ENCODE results near the gene FARP2.

Gene FARP2

GRCh38 chr2:241479026-241479898 lies 123.2 kb downstream of the FARP2 start:
- Histone ChIP-seq H3K9me2 (ENCODE audit: low read depth, low read length) (no peaks in the 10 kb centered on the region), H3K4me3 (ENCODE audit: low read depth, low read length, poor library complexity, severe bottlenecking) (no peak overlapping the region), H4K20me1 (ENCODE audit: insufficient read depth, low read length) (no peaks in the 10 kb centered on the region), H3F3A (ENCODE audit: insufficient read depth, low read length) (no peaks in the 10 kb centered on the region), H3K79me2 (ENCODE audit: insufficient read depth, low read length) (no peaks in the 10 kb centered on the region), H3K9ac (ENCODE audit: low read length) (no peak overlapping the region), H3K27me3 (ENCODE audit: insufficient read depth, low read length) (no peaks in the 10 kb centered on the region), H3K4me1 (ENCODE audit: insufficient read depth, low read length, severe bottlenecking) (no peaks in the 10 kb centered on the region), H3K27ac (ENCODE audit: low read depth, low read length, poor library complexity, severe bottlenecking) (no peak overlapping the region), H2AFZ (ENCODE audit: low read length) (no peak overlapping the region), H3K4me2 (ENCODE audit: low read length) (no peak overlapping the region), H3K36me3 (ENCODE audit: insufficient read depth, low read length) (no peaks in the 10 kb centered on the region), H3K9me3 (ENCODE audit: low read length) (no peaks in the 10 kb centered on the region)
- no peak for TF ChIP-seq EZH2 (IDR thresholded peaks at IDR 0.05; ENCODE audit: borderline replicate concordance, low read length)
- TF ChIP-seq CTCF (IDR thresholded peaks at IDR 0.05; ENCODE audit: low read length): no peak

- no peaks in the 10 kb centered on the region for H3F3A ChIP-seq (ENCODE audit: insufficient read depth, low read length)
- no peak overlapping the region for H3K9ac ChIP-seq (ENCODE audit: low read length)
- TF ChIP-seq CTCF (IDR thresholded peaks at IDR 0.05; ENCODE audit: low read length) (no peak), EZH2 (IDR thresholded peaks at IDR 0.05; ENCODE audit: borderline replicate concordance, low read length) (no peak)
- no peak overlapping the region for H3K4me2 ChIP-seq (ENCODE audit: low read length)
- no peaks in the 10 kb centered on the region for H3K9me2 ChIP-seq (ENCODE audit: low read depth, low read length)
- H3K27me3 ChIP-seq (ENCODE audit: insufficient read depth, low read length): peaks cover 3% of the 10 kb centered on the region; the same call in 1 of the 2 replicates
- H3K36me3 ChIP-seq (ENCODE audit: insufficient read depth, low read length): no peaks in the 10 kb centered on the region
- H3K9me3 ChIP-seq (ENCODE audit: low read length): no peaks in the 10 kb centered on the region
- H3K4me3 ChIP-seq (ENCODE audit: low read depth, low read length, poor library complexity, severe bottlenecking): no peak overlapping the region
- no peak overlapping the region for H2AFZ ChIP-seq (ENCODE audit: low read length)
- no peaks in the 10 kb centered on the region for H3K4me1 ChIP-seq (ENCODE audit: insufficient read depth, low read length, severe bottlenecking)
- H4K20me1 ChIP-seq (ENCODE audit: insufficient read depth, low read length): no peaks in the 10 kb centered on the region
- no peaks in the 10 kb centered on the region for H3K79me2 ChIP-seq (ENCODE audit: insufficient read depth, low read length)
- no peak overlapping the region for H3K27ac ChIP-seq (ENCODE audit: low read depth, low read length, poor library complexity, severe bottlenecking)
Observed at GRCh38 chr2:241481687-241482086, 125.6 kb downstream of the FARP2 start.

GRCh38 chr2:241482126-241482955 lies 126.3 kb downstream of the FARP2 start:
- H3K4me2 ChIP-seq (ENCODE audit: low read length): no peak overlapping the region
- no peak overlapping the region for H3K27ac ChIP-seq (ENCODE audit: low read depth, low read length, poor library complexity, severe bottlenecking)
- H3K9me2 ChIP-seq (ENCODE audit: low read depth, low read length): no peaks in the 10 kb centered on the region
- H3K36me3 ChIP-seq (ENCODE audit: insufficient read depth, low read length): no peaks in the 10 kb centered on the region
- no peak overlapping the region for H2AFZ ChIP-seq (ENCODE audit: low read length)
- TF ChIP-seq CTCF (IDR thresholded peaks at IDR 0.05; ENCODE audit: low read length) (no peak), EZH2 (IDR thresholded peaks at IDR 0.05; ENCODE audit: borderline replicate concordance, low read length) (no peak)
- no peaks in the 10 kb centered on the region for H3F3A ChIP-seq (ENCODE audit: insufficient read depth, low read length)
- no peaks in the 10 kb centered on the region for H3K79me2 ChIP-seq (ENCODE audit: insufficient read depth, low read length)
- H3K9me3 ChIP-seq (ENCODE audit: low read length): no peaks in the 10 kb centered on the region
- no peak overlapping the region for H3K4me3 ChIP-seq (ENCODE audit: low read depth, low read length, poor library complexity, severe bottlenecking)
- no peaks in the 10 kb centered on the region for H3K4me1 ChIP-seq (ENCODE audit: insufficient read depth, low read length, severe bottlenecking)
- no peaks in the 10 kb centered on the region for H4K20me1 ChIP-seq (ENCODE audit: insufficient read depth, low read length)
- H3K27me3 ChIP-seq (ENCODE audit: insufficient read depth, low read length): peaks cover 3% of the 10 kb centered on the region; the same call in 1 of the 2 replicates
- H3K9ac ChIP-seq (ENCODE audit: low read length): no peak overlapping the region
